GM12878 (cell line): ENCODE data around the gene VEGFB. TPM values are rescaled to one million over a fixed set of nuclear protein-coding genes. Genes with fewer than 3 reads are reported as not detected.

ENCODE experiments used
- ATAC-seq: fragments of 200-7000 bp; cut with Tn5 transposase; 3 replicates; pipeline ENCODE4 v1.9.1; 2020; ENCODE audit warnings: mild to moderate bottlenecking, moderate library complexity
- BruUV-seq: library from RNA; stranded (reverse); fragments of 400-500 nt; replicated peaks from 2 replicates; lab custom pipeline; 2021; lab: Mats Ljungman, UMichigan
- CTCF ChIA-PET: fragments of 300-600 bp; sonication (Branson Sonifier 250); formaldehyde crosslinking; extraction: SDS; loops from one replicate; lab custom pipeline; 2021; ENCODE audit warnings: inconsistent platforms; lab: Yijun Ruan, JAX
- POLR2A ChIA-PET: fragments of 350-600 bp; formaldehyde crosslinking; extraction: SDS; loops from one replicate; lab custom pipeline; 2021; ENCODE audit warnings: inconsistent platforms; lab: Charles Lee
- RAD21 ChIA-PET: fragments of 300-600 bp; sonication (Branson Sonifier 250); formaldehyde crosslinking; loops from one replicate; lab custom pipeline; 2023; ENCODE audit warnings: antibody characterized with exemption; ENCODE audit not compliant: unreplicated experiment; lab: Charles Lee
- SMC1A ChIA-PET: fragments of 300-600 bp; sonication (Branson Sonifier 250); formaldehyde crosslinking; loops from one replicate; lab custom pipeline; 2023; ENCODE audit not compliant: unreplicated experiment, uncharacterized antibody; lab: Charles Lee
- DNase-seq: peaks from one replicate; pipeline ENCODE4 v3.0.0-alpha.2; 2011; ENCODE audit warnings: low read depth, low spot score
- FAIRE-seq: peaks from 3 replicates; lab custom pipeline; 2011; peaks lifted over from hg19 to GRCh38; lab: Jason Lieb, UNC
- H2AFZ ChIP-seq: 2 replicates; pipeline ENCODE4 v1.6.0; 2011; ENCODE audit warnings: low read depth, low read length, control low read depth; ENCODE audit not compliant: control insufficient read depth
- H3K27ac ChIP-seq: 2 replicates; pipeline ENCODE4 v1.5.1; 2011; ENCODE audit warnings: control low read depth; ENCODE audit not compliant: control insufficient read depth, insufficient read depth
- H3K27me3 ChIP-seq, 2 experiments: replicated peaks in 1 of 2; 2 replicates each; pipeline versions ENCODE4 v1.6.0 to v1.6.1; 2011; ENCODE audit warnings: low read length in 1 of 2; ENCODE audit not compliant: control insufficient read depth in 2 of 2, insufficient read depth in 2 of 2
- H3K36me3 ChIP-seq, 2 experiments: 2 replicates each; pipeline ENCODE4 v1.5.1; 2011; ENCODE audit warnings: low read length in 1 of 2; ENCODE audit not compliant: control insufficient read depth in 2 of 2, insufficient read depth in 2 of 2
- H3K4me1 ChIP-seq: 2 replicates; pipeline ENCODE4 v1.6.1; 2011; ENCODE audit warnings: mild to moderate bottlenecking, low read length, moderate library complexity, mixed read lengths; ENCODE audit not compliant: control insufficient read depth, insufficient read depth
- H3K4me2 ChIP-seq: 2 replicates; pipeline ENCODE4 v1.6.0; 2011; ENCODE audit warnings: control low read depth; ENCODE audit not compliant: control insufficient read depth, insufficient read depth
- H3K4me3 ChIP-seq: fragments of 200-600 bp; sonication (generic); 2 replicates; pipeline ENCODE4 v1.5.1; 2016
- H3K79me2 ChIP-seq: 2 replicates; pipeline ENCODE4 v1.6.0; 2011; ENCODE audit warnings: low read length; ENCODE audit not compliant: control insufficient read depth, insufficient read depth
- H3K9ac ChIP-seq: 2 replicates; pipeline ENCODE4 v1.8.0; 2011; ENCODE audit warnings: low read length, control low read depth, mixed read lengths; ENCODE audit not compliant: control insufficient read depth, insufficient read depth
- H3K9me3 ChIP-seq: replicated peaks from 3 replicates; pipeline ENCODE4 v1.5.1; 2011; ENCODE audit warnings: mild to moderate bottlenecking, low read length; ENCODE audit not compliant: control insufficient read depth, insufficient read depth
- H4K20me1 ChIP-seq: 2 replicates; pipeline ENCODE4 v1.6.0; 2011; ENCODE audit not compliant: control insufficient read depth, insufficient read depth
- E2F8 ChIP-seq: fragments of 450-650 bp; IDR thresholded peaks from 2 replicates; pipeline ENCODE4 v1.6.1; 2018; ENCODE audit warnings: mild to moderate bottlenecking, low read depth, moderate library complexity; ENCODE audit not compliant: partially characterized antibody
- FOS ChIP-seq: IDR thresholded peaks from 3 replicates; pipeline ENCODE4 v1.6.1; 2011; ENCODE audit warnings: borderline replicate concordance; ENCODE audit not compliant: insufficient read length; ENCODE audit errors: extremely low read depth
- FOXK2 ChIP-seq: fragments of 450-650 bp; IDR thresholded peaks from 2 replicates; pipeline ENCODE4 v1.6.1; 2017; ENCODE audit warnings: mild to moderate bottlenecking, moderate library complexity
- GATAD2B ChIP-seq: fragments of 450-650 bp; conservative IDR thresholded peaks from 2 replicates; pipeline ENCODE4 v1.6.1; 2017; ENCODE audit warnings: low read depth, mild to moderate bottlenecking, moderate library complexity
- HSF1 ChIP-seq: fragments of 150-350 bp; IDR thresholded peaks from 2 replicates; pipeline ENCODE4 v1.6.1; 2014; ENCODE audit warnings: mild to moderate bottlenecking, low read depth, low read length
- IKZF1 ChIP-seq: fragments of 450-650 bp; conservative IDR thresholded peaks from 2 replicates; pipeline ENCODE4 v1.6.1; 2017; ENCODE audit warnings: antibody characterized with exemption, mild to moderate bottlenecking
- KAT2A ChIP-seq: conservative IDR thresholded peaks from 2 replicates; pipeline ENCODE4 v1.6.1; 2011; ENCODE audit warnings: low read depth, low read length; ENCODE audit not compliant: control insufficient read depth
- PML ChIP-seq: IDR thresholded peaks from 2 replicates; pipeline ENCODE4 v1.6.1; 2012; ENCODE audit warnings: low read length, inconsistent platforms
- POLR2AphosphoS5 ChIP-seq: IDR thresholded peaks from 2 replicates; pipeline ENCODE4 v1.6.1; 2011; ENCODE audit warnings: mild to moderate bottlenecking, low read length, inconsistent platforms
- RCOR1 ChIP-seq: conservative IDR thresholded peaks from 2 replicates; pipeline ENCODE4 v1.6.1; 2012; ENCODE audit warnings: low read depth, low read length, improper control_type of control experiment
- SREBF1 ChIP-seq: IDR thresholded peaks from 2 replicates; pipeline ENCODE4 v1.6.1; 2012; ENCODE audit warnings: mild to moderate bottlenecking, low read length
- SUPT20H ChIP-seq: IDR thresholded peaks from 2 replicates; pipeline ENCODE4 v1.6.1; 2011; ENCODE audit warnings: low read depth, mild to moderate bottlenecking, low read length, moderate library complexity, borderline replicate concordance; ENCODE audit not compliant: control insufficient read depth
- TBL1XR1 ChIP-seq: IDR thresholded peaks from 2 replicates; pipeline ENCODE4 v1.6.1; 2012; ENCODE audit warnings: low read depth, low read length, improper control_type of control experiment
- USF2 ChIP-seq: IDR thresholded peaks from 2 replicates; pipeline ENCODE4 v1.6.1; 2011; ENCODE audit warnings: low read depth, low read length, improper control_type of control experiment, borderline replicate concordance
- ZNF274 ChIP-seq: IDR thresholded peaks from one replicate; pipeline ENCODE4 v1.8.0; 2011; ENCODE audit not compliant: insufficient read length, insufficient read depth
- ZSCAN29 ChIP-seq: fragments of 450-650 bp; IDR thresholded peaks from 2 replicates; pipeline ENCODE4 v1.6.1; 2017; ENCODE audit warnings: mild to moderate bottlenecking, moderate library complexity
- WGBS: methylation state at CpG from one replicate; pipeline ENCODE4 v1.1.6; 2016; ENCODE audit warnings: low lambda C conversion rate; ENCODE audit not compliant: insufficient replicate concordance, insufficient coverage; ENCODE audit errors: missing lambda C conversion rate; 5-methylcytosine and 5-hydroxymethylcytosine counted together
- in situ Hi-C: fragments of 300-500 bp; cut with MboI; formaldehyde crosslinking; loops from 9 replicates; pipeline ENCODE4 v1.14.3; 2018; ENCODE audit warnings: mixed read lengths
- intact Hi-C: fragments of 100-400 bp; cut with micrococcal nuclease; formaldehyde crosslinking; loops from one replicate; pipeline ENCODE4 v1.14.2; 2022; ENCODE audit not compliant: unreplicated experiment
- polyA plus RNA-seq, 11 experiments: library from polyadenylated mRNA; depleted of rRNA in 4 of 11; unstranded in 6 of 11; stranded (reverse) in 5 of 11; fragments of >200 nt; fragmentation: Nextera tagmentation in 4 of 11; fragmentation: Illumina TruSeq in 1 of 11; extraction: Ambion mirVana in 4 of 11; extraction: Trizol in 1 of 11; gene quantifications; 1 replicate in 1 of 11; 2 replicates in 10 of 11; pipeline versions ENCODE4 v1.2.1 to v1.2.3, GENCODE V29; 2011 to 2016; ENCODE audit warnings: inconsistent platforms in 2 of 11, missing spikeins in 2 of 11, low read depth in 1 of 11
- total RNA-seq, 4 experiments: library from RNA; depleted of rRNA in 3 of 4; stranded (reverse); fragments of >200 nt in 3 of 4; fragmentation: Illumina TruSeq in 1 of 4; extraction: Trizol in 1 of 4; gene quantifications; 2 replicates each; pipeline versions ENCODE4 v1.2.1 to v1.2.3, GENCODE V29; 2013 to 2021

Gene VEGFB
- total and polyA plus RNA-seq, 10 of the 15 experiments (the other 5 are each of a cell fraction or from before 2014, with no cell fraction given) = 7.0 to 75.8 (median 20.3) TPM

- no peak overlapping the region for H3K27ac ChIP-seq
- DNase-seq (no peak), ATAC-seq (no peak), FAIRE-seq (no peak)
- H3K79me2 ChIP-seq = no peaks in the 10 kb centered on the region; the same call in 1 of the 2 replicates
- H2AFZ ChIP-seq = no peak overlapping the region
- H3K36me3 ChIP-seq = no peaks in the 10 kb centered on the region; a peak in 2 of 4 replicates
- 0 out of 2 replicates have a peak overlapping the region, but pooled peaks have one; percentile 15 for H3K4me2 ChIP-seq
- no peaks in the 10 kb centered on the region for H3K27me3 ChIP-seq
- 82% methylated on average over 8 of the region's 8 CpGs for WGBS
- peaks cover 6% of the 10 kb centered on the region for H3K4me1 ChIP-seq
- intact Hi-C loops = no loop called here
- H4K20me1 ChIP-seq = no peaks in the 10 kb centered on the region
- RAD21 ChIA-PET = interaction anchor here (1.3 to 3.1 kb wide), 4 partner anchors 9 to 65 kb away, joined by 3 to 30 read pairs (median 4); partner anchors contain the start of genes FERMT3, PRDX5 and TRMT112
- no peak overlapping the region for H3K4me3 ChIP-seq
- SMC1A ChIA-PET = interaction anchor here (1.1 to 1.7 kb wide), 2 partner anchors 47 to 49 kb away, joined by 5 to 15 read pairs; partner anchors contain the start of gene FERMT3
- CTCF ChIA-PET = interaction anchor here (1.4 to 4.8 kb wide), 5 partner anchors 15 to 68 kb away, joined by 4 to 64 read pairs (median 23); partner anchors contain the start of genes CATSPERZ, FERMT3 and STIP1
- no peaks in the 10 kb centered on the region for H3K9me3 ChIP-seq
- TF ChIP-seq ZNF274 (no peak), SREBF1 (no peak), TBL1XR1 (no peak), IKZF1 (no peak), GATAD2B (no peak), SUPT20H (no peak), PML (no peak), FOS (no peak), USF2 (no peak), RCOR1 (no peak), FOXK2 (no peak), E2F8 (no peak), KAT2A (no peak), HSF1 (no peak), ZSCAN29 (no peak), POLR2AphosphoS5 (no peak)
- BruUV-seq = TSS peak; percentile 64
- H3K9ac ChIP-seq = no peak overlapping the region
- POLR2A ChIA-PET = interaction anchor here (1.3 to 1.9 kb wide), 3 partner anchors 18 to 48 kb away, joined by 5 to 10 read pairs (median 6); partner anchors contain the start of gene FERMT3
- in situ Hi-C loops = no loop called here
These were observed 18.7 kb downstream of the VEGFB start for GRCh38 chr11:64253043-64253442.
